GM23338 (cell line): ENCODE measurements around the gene EPX. TPM values are rescaled to one million over a fixed set of nuclear protein-coding genes. Genes with fewer than 3 reads are reported as not detected.

Experiments used
- ATAC-seq: fragments of 200-7000 bp; cut with Tn5 transposase; 3 replicates; pipeline ENCODE4 v1.9.1; 2020
- DNase-seq: peaks from one replicate; pipeline ENCODE4 v3.0.0-alpha.2; 2015; ENCODE audit warnings: low spot score
- H2AFZ ChIP-seq: fragments of 200-600 bp; sonication (generic); 2 replicates; pipeline ENCODE4 v1.8.0; 2016; ENCODE audit warnings: antibody characterized with exemption, mild to moderate bottlenecking, moderate library complexity
- H3F3A ChIP-seq: fragments of 200-600 bp; sonication (generic); replicated peaks from 2 replicates; pipeline ENCODE4 v1.8.0; 2017; ENCODE audit warnings: antibody characterized with exemption, mixed run types, low read depth
- H3K27ac ChIP-seq: fragments of 200-600 bp; sonication (generic); 2 replicates; pipeline ENCODE4 v1.6.1; 2016; ENCODE audit warnings: low read depth
- H3K27me3 ChIP-seq: fragments of 200-600 bp; sonication (generic); 2 replicates; pipeline ENCODE4 v1.8.0; 2016; ENCODE audit warnings: mild to moderate bottlenecking, mixed run types, moderate library complexity; ENCODE audit not compliant: insufficient read depth
- H3K36me3 ChIP-seq: fragments of 200-600 bp; sonication (generic); 2 replicates; pipeline ENCODE4 v1.8.0; 2016; ENCODE audit warnings: mild to moderate bottlenecking; ENCODE audit not compliant: insufficient read depth
- H3K4me1 ChIP-seq: fragments of 200-600 bp; sonication (generic); 2 replicates; pipeline ENCODE4 v1.8.0; 2016; ENCODE audit warnings: mild to moderate bottlenecking, moderate library complexity; ENCODE audit not compliant: insufficient read depth
- H3K4me2 ChIP-seq: fragments of 200-600 bp; sonication (generic); 2 replicates; pipeline ENCODE4 v1.7.1; 2017; ENCODE audit warnings: mixed run types
- H3K4me3 ChIP-seq: fragments of 200-600 bp; sonication (generic); 2 replicates; pipeline ENCODE4 v1.6.1; 2016; ENCODE audit warnings: mixed run types
- H3K79me2 ChIP-seq: fragments of 200-600 bp; sonication (generic); replicated peaks from 2 replicates; pipeline ENCODE4 v1.8.0; 2017; ENCODE audit warnings: mild to moderate bottlenecking; ENCODE audit not compliant: insufficient read depth
- H3K9me2 ChIP-seq: fragments of 200-600 bp; sonication (generic); 2 replicates; pipeline ENCODE4 v1.8.0; 2017; ENCODE audit not compliant: insufficient read depth
- H4K20me1 ChIP-seq: fragments of 200-600 bp; sonication (generic); replicated peaks from 2 replicates; pipeline ENCODE4 v1.8.0; 2017; ENCODE audit warnings: mild to moderate bottlenecking; ENCODE audit not compliant: insufficient read depth
- H3K27ac Mint-ChIP-seq: 2 replicates; pipeline ENCODE4 v1.8.0; 2020; ENCODE audit warnings: inconsistent platforms, mild to moderate bottlenecking, moderate library complexity, mixed read lengths
- H3K27me3 Mint-ChIP-seq: 3 replicates; pipeline ENCODE4 v1.8.0; 2022; ENCODE audit warnings: low read depth, mild to moderate bottlenecking, moderate library complexity, mixed read lengths, inconsistent platforms; ENCODE audit not compliant: insufficient read depth, poor library complexity
- H3K36me3 Mint-ChIP-seq: 3 replicates; pipeline ENCODE4 v1.8.0; 2021; ENCODE audit warnings: low read depth, mild to moderate bottlenecking, inconsistent platforms, moderate library complexity, mixed read lengths
- H3K4me1 Mint-ChIP-seq: 3 replicates; pipeline ENCODE4 v1.8.0; 2020; ENCODE audit warnings: mild to moderate bottlenecking, inconsistent platforms, mixed read lengths
- H3K4me3 Mint-ChIP-seq: 3 replicates; pipeline ENCODE4 v1.8.0; 2021; ENCODE audit warnings: moderate library complexity, mild to moderate bottlenecking, inconsistent platforms, mixed read lengths
- H3K9me3 Mint-ChIP-seq: 3 replicates; pipeline ENCODE4 v1.8.0; 2020; ENCODE audit warnings: moderate library complexity, mild to moderate bottlenecking, inconsistent platforms, mixed read lengths
- CREB1 ChIP-seq: fragments of 250-450 bp; sonication (Bioruptor Pico); IDR thresholded peaks from 2 replicates; pipeline ENCODE4 v1.5.0; 2020; ENCODE audit warnings: low read depth, mild to moderate bottlenecking, moderate library complexity
- EZH2 ChIP-seq: fragments of 200-600 bp; sonication (generic); IDR thresholded peaks from one replicate; pipeline ENCODE4 v1.8.0; 2017; ENCODE audit warnings: antibody characterized with exemption, mild to moderate bottlenecking, low read depth; ENCODE audit not compliant: unreplicated experiment
- EZH2phosphoT487 ChIP-seq: fragments of 200-600 bp; sonication (generic); IDR thresholded peaks from one replicate; pipeline ENCODE4 v1.8.1; 2018; ENCODE audit warnings: antibody characterized with exemption; ENCODE audit not compliant: unreplicated experiment
- JUNB ChIP-seq: IDR thresholded peaks from one replicate; pipeline ENCODE4 v1.6.1; 2016; ENCODE audit warnings: antibody characterized with exemption; ENCODE audit not compliant: unreplicated experiment
- STAT1 ChIP-seq: IDR thresholded peaks from one replicate; pipeline ENCODE4 v1.6.1; 2016; ENCODE audit warnings: antibody characterized with exemption; ENCODE audit not compliant: unreplicated experiment
- ZNF114 ChIP-seq: fragments of 250-450 bp; sonication (Bioruptor Pico); IDR thresholded peaks from 2 replicates; pipeline ENCODE4 v1.5.0; 2020; ENCODE audit warnings: mild to moderate bottlenecking, moderate library complexity
- polyA plus RNA-seq: library from polyadenylated mRNA; unstranded; fragments of >200 nt; fragmentation: Nextera tagmentation; extraction: Ambion mirVana; gene quantifications from 2 replicates; pipeline ENCODE4 v1.2.1, GENCODE V29; 2016
- total RNA-seq: library from RNA; depleted of rRNA; stranded (reverse); fragments of >200 nt; shearing (Covaris generic); gene quantifications from 2 replicates; pipeline ENCODE4 v1.2.3, GENCODE V29; 2014
- TF ChIP-seq, protein P1 (sequence below): IDR thresholded peaks from 2 replicates; pipeline ENCODE4 v1.6.1; 2016; ENCODE audit warnings: antibody characterized with exemption
- TF ChIP-seq, protein P2 (sequence below), 2 experiments: fragments of 200-600 bp in 1 of 2; sonication (generic) in 1 of 2; conservative IDR thresholded peaks; 2 replicates each; pipeline versions ENCODE4 v1.5.1 to v1.6.1; 2016 to 2017; ENCODE audit warnings: antibody characterized with exemption in 2 of 2, low read depth in 2 of 2, mild to moderate bottlenecking in 2 of 2, moderate library complexity in 1 of 2
- TF ChIP-seq, protein P3 (sequence below): IDR thresholded peaks from one replicate; pipeline ENCODE4 v1.6.1; 2018; ENCODE audit warnings: antibody characterized with exemption; ENCODE audit not compliant: unreplicated experiment

Gene EPX
- total and polyA plus RNA-seq, 2 experiments from 2014 or later, result 0.10 TPM; not detected in 1

DNA sequence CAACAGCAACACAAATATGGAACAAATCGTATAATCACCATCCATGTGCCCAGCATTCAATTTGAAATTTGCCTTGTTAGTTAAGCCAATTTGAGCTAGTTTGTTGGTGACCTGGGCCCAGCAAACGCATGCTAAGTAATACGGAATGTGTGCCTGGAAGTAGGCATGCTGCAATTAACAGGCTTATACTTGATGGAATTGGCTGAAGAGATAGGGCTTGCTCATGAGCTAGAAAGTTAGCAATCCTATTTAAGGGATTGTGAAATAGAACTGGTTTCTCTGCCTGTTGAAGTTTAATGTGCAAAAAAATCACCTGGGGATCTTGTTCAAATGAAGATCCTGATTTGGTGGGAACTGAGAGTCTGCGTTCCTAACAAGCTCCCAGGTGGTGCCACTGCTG is 37.4 kb downstream of the EPX start (continued):
- TF ChIP-seq CREB1 (CRISPR knock-in tag), result no peak
- TF ChIP-seq EZH2, result no peak
- no peak for TF ChIP-seq STAT1

DNA sequence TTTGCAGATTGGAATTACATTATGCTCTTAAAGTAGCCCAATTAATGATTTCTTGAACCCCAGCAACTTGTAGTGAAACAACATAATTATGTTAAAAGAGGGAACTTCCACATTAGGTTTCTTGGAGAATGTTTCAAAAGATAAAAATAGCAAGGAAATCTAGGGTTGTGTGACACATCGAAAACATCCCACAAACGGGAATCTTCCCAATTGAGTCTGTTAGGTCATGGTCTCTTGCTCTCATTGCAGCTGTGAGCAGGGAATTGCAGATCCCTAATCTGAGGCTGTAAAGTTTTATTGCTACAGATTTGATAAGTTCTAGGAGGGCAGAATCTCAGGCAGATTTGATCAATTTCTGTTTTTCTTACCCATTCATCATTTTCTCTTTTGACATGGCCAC is 39.1 kb downstream of the EPX start:
- H3K4me3 ChIP-seq, result no peak overlapping the region
- no peak for ATAC-seq
- H3K27me3 Mint-ChIP-seq, result no peaks in the 10 kb centered on the region
- no peaks in the 10 kb centered on the region for H3K36me3 Mint-ChIP-seq
- TF ChIP-seq ZNF114 (no peak), EZH2 (no peak), EZH2phosphoT487 (no peak), CREB1 (CRISPR knock-in tag) (no peak), JUNB (no peak)
- TF ChIP-seq, protein P1, sequence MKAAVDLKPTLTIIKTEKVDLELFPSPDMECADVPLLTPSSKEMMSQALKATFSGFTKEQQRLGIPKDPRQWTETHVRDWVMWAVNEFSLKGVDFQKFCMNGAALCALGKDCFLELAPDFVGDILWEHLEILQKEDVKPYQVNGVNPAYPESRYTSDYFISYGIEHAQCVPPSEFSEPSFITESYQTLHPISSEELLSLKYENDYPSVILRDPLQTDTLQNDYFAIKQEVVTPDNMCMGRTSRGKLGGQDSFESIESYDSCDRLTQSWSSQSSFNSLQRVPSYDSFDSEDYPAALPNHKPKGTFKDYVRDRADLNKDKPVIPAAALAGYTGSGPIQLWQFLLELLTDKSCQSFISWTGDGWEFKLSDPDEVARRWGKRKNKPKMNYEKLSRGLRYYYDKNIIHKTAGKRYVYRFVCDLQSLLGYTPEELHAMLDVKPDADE, result no peak
- TF ChIP-seq, protein P2, sequence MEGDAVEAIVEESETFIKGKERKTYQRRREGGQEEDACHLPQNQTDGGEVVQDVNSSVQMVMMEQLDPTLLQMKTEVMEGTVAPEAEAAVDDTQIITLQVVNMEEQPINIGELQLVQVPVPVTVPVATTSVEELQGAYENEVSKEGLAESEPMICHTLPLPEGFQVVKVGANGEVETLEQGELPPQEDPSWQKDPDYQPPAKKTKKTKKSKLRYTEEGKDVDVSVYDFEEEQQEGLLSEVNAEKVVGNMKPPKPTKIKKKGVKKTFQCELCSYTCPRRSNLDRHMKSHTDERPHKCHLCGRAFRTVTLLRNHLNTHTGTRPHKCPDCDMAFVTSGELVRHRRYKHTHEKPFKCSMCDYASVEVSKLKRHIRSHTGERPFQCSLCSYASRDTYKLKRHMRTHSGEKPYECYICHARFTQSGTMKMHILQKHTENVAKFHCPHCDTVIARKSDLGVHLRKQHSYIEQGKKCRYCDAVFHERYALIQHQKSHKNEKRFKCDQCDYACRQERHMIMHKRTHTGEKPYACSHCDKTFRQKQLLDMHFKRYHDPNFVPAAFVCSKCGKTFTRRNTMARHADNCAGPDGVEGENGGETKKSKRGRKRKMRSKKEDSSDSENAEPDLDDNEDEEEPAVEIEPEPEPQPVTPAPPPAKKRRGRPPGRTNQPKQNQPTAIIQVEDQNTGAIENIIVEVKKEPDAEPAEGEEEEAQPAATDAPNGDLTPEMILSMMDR (conservative IDR thresholded peaks at IDR 0.05; ENCODE audit: low read depth in 2 of 2), result no peak
- TF ChIP-seq, protein P3, sequence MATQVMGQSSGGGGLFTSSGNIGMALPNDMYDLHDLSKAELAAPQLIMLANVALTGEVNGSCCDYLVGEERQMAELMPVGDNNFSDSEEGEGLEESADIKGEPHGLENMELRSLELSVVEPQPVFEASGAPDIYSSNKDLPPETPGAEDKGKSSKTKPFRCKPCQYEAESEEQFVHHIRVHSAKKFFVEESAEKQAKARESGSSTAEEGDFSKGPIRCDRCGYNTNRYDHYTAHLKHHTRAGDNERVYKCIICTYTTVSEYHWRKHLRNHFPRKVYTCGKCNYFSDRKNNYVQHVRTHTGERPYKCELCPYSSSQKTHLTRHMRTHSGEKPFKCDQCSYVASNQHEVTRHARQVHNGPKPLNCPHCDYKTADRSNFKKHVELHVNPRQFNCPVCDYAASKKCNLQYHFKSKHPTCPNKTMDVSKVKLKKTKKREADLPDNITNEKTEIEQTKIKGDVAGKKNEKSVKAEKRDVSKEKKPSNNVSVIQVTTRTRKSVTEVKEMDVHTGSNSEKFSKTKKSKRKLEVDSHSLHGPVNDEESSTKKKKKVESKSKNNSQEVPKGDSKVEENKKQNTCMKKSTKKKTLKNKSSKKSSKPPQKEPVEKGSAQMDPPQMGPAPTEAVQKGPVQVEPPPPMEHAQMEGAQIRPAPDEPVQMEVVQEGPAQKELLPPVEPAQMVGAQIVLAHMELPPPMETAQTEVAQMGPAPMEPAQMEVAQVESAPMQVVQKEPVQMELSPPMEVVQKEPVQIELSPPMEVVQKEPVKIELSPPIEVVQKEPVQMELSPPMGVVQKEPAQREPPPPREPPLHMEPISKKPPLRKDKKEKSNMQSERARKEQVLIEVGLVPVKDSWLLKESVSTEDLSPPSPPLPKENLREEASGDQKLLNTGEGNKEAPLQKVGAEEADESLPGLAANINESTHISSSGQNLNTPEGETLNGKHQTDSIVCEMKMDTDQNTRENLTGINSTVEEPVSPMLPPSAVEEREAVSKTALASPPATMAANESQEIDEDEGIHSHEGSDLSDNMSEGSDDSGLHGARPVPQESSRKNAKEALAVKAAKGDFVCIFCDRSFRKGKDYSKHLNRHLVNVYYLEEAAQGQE, result no peak
- H3K27ac ChIP-seq, result no peak overlapping the region
- H3F3A ChIP-seq, result no peaks in the 10 kb centered on the region
- H3K4me1 ChIP-seq, result peaks cover 3% of the 10 kb centered on the region; the same call in 1 of the 2 replicates
- H3K27ac Mint-ChIP-seq, result no peak overlapping the region
- no peak overlapping the region for H3K4me2 ChIP-seq
- H2AFZ ChIP-seq, result no peak overlapping the region
- no peak overlapping the region for H3K4me3 Mint-ChIP-seq
- peaks cover 15% of the 10 kb centered on the region; the same call in 1 of the 2 replicates for H3K27me3 ChIP-seq
- H3K9me2 ChIP-seq, result 0 out of 2 replicates have a peak, but pooled peaks cover 3% of the 10 kb centered on the region
- no peaks in the 10 kb centered on the region for H4K20me1 ChIP-seq
- H3K4me1 Mint-ChIP-seq, result peaks cover 10% of the 10 kb centered on the region
- H3K79me2 ChIP-seq, result no peaks in the 10 kb centered on the region
- no peaks in the 10 kb centered on the region for H3K36me3 ChIP-seq
- H3K9me3 Mint-ChIP-seq, result peaks cover 4% of the 10 kb centered on the region; the same call in 2 of the 3 replicates
- no peak for DNase-seq
